Measurements from ENCODE around the gene EYA3.

EYA3 gene

DNA sequence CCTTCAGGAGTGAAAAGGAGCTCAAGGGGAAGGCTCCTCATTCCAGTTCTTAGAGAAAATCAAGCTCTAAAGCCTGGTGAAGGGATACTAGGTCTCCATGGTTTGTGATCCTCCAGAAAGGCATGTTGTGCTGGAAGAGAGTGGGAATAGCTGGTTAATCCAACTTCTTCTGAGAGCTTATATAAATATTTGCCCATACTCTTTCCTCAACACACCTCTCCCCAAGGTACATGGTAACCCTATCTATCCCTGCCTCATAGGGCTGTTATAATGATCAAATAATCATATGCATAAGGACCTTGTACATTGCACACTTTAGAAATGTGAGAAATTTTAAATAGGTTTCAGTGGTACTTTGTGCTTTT, 114.0 kb downstream of the EYA3 start:
- H3K27ac ChIP-seq = no peak overlapping the region
- no peak for TF ChIP-seq ZFX (IDR thresholded peaks at IDR 0.05)
- TF ChIP-seq, protein P1, sequence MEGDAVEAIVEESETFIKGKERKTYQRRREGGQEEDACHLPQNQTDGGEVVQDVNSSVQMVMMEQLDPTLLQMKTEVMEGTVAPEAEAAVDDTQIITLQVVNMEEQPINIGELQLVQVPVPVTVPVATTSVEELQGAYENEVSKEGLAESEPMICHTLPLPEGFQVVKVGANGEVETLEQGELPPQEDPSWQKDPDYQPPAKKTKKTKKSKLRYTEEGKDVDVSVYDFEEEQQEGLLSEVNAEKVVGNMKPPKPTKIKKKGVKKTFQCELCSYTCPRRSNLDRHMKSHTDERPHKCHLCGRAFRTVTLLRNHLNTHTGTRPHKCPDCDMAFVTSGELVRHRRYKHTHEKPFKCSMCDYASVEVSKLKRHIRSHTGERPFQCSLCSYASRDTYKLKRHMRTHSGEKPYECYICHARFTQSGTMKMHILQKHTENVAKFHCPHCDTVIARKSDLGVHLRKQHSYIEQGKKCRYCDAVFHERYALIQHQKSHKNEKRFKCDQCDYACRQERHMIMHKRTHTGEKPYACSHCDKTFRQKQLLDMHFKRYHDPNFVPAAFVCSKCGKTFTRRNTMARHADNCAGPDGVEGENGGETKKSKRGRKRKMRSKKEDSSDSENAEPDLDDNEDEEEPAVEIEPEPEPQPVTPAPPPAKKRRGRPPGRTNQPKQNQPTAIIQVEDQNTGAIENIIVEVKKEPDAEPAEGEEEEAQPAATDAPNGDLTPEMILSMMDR (conservative IDR thresholded peaks at IDR 0.05) = no peak

DNA sequence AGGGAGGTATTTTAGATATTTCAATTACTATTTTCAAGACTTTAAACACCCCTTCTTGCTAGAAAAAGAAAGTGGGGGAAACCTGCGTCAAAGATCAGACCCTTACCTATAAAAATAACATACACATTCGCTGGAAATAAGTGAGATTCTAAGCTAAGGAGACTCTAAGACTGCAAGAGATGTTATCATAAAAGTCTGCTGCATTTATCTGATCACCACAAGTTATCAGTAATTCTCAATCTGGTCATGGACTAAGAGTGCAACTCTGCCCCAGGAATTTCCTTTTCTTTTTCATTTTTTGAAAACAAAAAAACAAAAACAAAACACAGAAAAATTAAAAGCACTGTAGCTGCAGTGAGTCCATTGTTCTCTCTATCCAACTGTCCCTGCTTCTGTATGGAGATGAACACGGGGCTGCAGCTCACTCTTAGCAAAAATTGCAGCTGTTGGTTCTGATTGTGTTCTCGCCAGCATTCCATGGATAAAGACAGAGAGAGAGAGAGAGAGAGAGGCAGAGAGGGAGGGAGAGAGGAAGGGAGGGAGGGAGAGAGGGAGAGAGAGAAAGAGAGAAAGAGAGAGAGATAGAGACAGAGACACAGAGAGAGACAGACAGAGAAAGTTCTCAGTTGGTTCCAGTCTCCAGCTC, 114.5 kb downstream of the EYA3 start:
- no peak for TF ChIP-seq ZFX (IDR thresholded peaks at IDR 0.05)
- TF ChIP-seq, protein P1 (conservative IDR thresholded peaks at IDR 0.05) = no peak

DNA sequence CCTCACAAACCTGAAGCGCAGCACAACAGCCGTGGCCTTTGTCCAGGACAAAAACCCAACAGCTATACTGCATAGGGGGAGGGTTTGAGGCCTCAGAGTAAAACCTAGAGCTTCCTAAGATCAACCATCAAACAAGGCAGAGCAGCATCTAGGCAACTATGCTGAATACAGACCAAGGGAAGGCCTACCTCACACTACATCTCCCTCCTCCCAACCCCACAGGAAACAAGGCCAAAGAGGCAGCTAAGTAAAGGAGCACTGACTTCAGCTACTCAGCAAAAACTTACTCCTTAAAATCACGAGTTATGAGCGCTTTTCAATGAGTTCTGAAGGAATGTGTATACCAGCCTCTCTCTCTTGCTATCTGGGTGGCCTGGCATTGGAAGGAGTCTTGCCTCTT, 116.3 kb downstream of the EYA3 start:
- peak overlapping the region; percentile 44 for H3K27ac ChIP-seq
- TF ChIP-seq, protein P1 (conservative IDR thresholded peaks at IDR 0.05) = no peak
- TF ChIP-seq ZFX (IDR thresholded peaks at IDR 0.05) = no peak

More for the DNA sequence above, 114.5 kb downstream of the EYA3 start:
- H3K27ac ChIP-seq = no peak overlapping the region

DNA sequence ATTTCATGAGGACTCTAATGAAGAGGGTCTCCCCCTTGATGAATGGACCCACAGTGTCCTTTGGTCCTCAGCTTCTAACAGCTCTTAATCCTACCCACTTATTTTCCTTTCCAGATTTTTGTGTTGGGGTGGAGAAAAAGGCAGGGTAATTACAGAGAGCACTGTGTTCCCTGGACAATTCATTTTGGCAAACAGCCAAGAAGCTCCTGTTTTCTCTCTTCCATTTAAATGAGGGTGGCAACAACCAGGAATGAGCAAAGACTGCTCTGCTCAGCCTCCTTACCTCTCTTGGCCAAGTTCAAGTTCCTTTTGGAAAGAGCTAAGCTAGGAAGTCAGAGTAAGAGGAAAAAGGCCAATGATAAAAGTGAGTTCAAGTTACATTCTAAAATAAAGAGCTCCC, 116.7 kb downstream of the EYA3 start:
- no peak for TF ChIP-seq ZFX (IDR thresholded peaks at IDR 0.05)
- TF ChIP-seq, protein P1 (conservative IDR thresholded peaks at IDR 0.05) = no peak
- H3K27ac ChIP-seq = peak overlapping the region; percentile 44

DNA sequence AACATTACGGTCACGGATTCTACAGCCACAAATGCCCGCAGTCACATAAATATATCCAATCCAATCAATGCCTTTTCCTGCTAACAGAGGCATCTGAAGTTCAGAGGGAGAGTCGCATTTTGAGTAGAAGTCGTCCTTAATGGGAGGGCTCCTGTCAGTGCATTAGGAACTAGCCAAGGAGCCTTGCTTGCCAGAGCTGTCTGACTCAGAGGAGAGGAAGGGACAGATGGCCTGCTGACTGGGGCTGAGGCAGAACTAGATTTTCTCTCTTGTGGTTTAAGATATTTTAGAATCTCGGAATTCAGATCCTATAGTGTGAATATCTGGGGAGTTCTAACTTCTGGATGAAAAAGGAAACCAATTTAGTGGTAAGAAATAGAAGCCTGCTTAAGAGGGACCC, 118.0 kb downstream of the EYA3 start:
- TF ChIP-seq, protein P1 (conservative IDR thresholded peaks at IDR 0.05) = no peak
- TF ChIP-seq ZFX (IDR thresholded peaks at IDR 0.05) = no peak
- no peak overlapping the region for H3K27ac ChIP-seq

DNA sequence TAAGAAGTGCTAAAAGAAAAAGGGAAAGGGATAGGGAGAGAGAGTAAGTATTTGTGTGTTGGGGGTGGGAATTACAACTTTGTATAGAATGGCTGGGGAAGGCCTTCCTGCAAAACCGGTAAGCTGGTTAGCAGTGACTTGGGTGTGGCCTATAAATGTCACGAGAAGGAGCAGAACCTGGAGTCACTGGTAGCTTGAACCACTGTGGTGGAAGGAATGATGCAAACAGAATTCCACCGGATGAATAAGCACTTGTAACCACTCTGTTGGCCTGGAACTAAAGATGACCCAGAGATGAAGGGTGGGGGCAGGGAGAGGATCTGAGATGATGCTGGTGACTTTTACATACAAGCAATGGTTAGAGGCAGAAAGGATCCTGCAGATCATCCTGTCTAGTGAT, 119.7 kb downstream of the EYA3 start:
- no peak for TF ChIP-seq ZFX (IDR thresholded peaks at IDR 0.05)
- TF ChIP-seq, protein P1 (conservative IDR thresholded peaks at IDR 0.05) = no peak
- H3K27ac ChIP-seq = no peak overlapping the region

DNA sequence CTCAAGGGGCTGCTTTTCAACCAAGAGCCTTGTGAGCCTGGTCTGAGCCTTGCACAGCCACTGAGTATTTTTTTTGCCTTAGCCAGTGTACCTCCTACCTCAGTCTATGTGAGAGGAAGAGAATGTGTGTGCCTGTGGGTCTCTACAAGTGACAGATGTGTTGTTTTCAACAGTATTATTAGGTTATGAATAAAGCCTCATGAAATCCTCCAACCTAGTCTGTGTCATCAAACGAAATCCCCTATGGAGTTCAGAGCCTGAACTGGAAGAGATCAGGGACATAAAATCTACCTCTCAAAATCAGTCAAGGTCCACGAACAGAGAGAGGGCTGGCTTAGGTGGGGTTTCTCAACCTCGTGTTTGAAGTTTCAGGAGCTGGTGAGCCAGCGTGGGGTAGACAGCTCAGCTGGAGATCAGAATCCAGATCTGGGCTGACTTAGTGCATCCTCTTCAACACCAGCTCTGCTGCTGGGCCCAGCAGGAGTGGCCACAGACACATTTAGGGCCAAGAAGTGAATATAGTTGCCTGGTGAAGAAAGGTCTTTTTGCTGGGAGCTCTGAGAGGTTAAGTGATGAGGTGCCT, 120.4 kb downstream of the EYA3 start:
- TF ChIP-seq, protein P1 (conservative IDR thresholded peaks at IDR 0.05) = no peak
- TF ChIP-seq ZFX (IDR thresholded peaks at IDR 0.05) = no peak
- no peak overlapping the region for H3K27ac ChIP-seq
